HEK293T (cell line): Measurements from ENCODE around the gene FTL.

Source experiments
- ARNT ChIP-seq: fragments of 450-650 bp; IDR thresholded peaks from 2 replicates; pipeline ENCODE4 v1.6.1; 2017; ENCODE audit warnings: mild to moderate bottlenecking
- BHLHE40 ChIP-seq: fragments of 450-650 bp; IDR thresholded peaks from 2 replicates; pipeline ENCODE4 v1.6.1; 2016; ENCODE audit warnings: mild to moderate bottlenecking, moderate library complexity, borderline replicate concordance
- CTBP1 ChIP-seq: fragments of 450-650 bp; IDR thresholded peaks from 2 replicates; pipeline ENCODE4 v1.6.1; 2016; ENCODE audit warnings: borderline replicate concordance
- ELF4 ChIP-seq: fragments of 450-650 bp; IDR thresholded peaks from 2 replicates; pipeline ENCODE4 v1.6.1; 2017; ENCODE audit warnings: antibody characterized with exemption
- FOXA1 ChIP-seq: fragments of 450-650 bp; IDR thresholded peaks from 2 replicates; pipeline ENCODE4 v1.6.1; 2016; ENCODE audit warnings: mild to moderate bottlenecking
- HDGF ChIP-seq: fragments of 450-650 bp; IDR thresholded peaks from 2 replicates; pipeline ENCODE4 v1.6.1; 2017; ENCODE audit warnings: antibody characterized with exemption, borderline replicate concordance
- L3MBTL2 ChIP-seq: fragments of 450-650 bp; conservative IDR thresholded peaks from 2 replicates; pipeline ENCODE4 v1.6.1; 2016; ENCODE audit warnings: mild to moderate bottlenecking
- LEF1 ChIP-seq: fragments of 450-650 bp; IDR thresholded peaks from 2 replicates; pipeline ENCODE4 v1.6.1; 2017; ENCODE audit warnings: mild to moderate bottlenecking, borderline replicate concordance
- NFRKB ChIP-seq: fragments of 450-650 bp; IDR thresholded peaks from 2 replicates; pipeline ENCODE4 v1.6.1; 2016; ENCODE audit warnings: mild to moderate bottlenecking, moderate library complexity
- SP1 ChIP-seq: fragments of 450-650 bp; IDR thresholded peaks from 2 replicates; pipeline ENCODE4 v1.6.1; 2017
- SUZ12 ChIP-seq: fragments of 450-650 bp; IDR thresholded peaks from 2 replicates; pipeline ENCODE4 v1.6.1; 2016; ENCODE audit warnings: mild to moderate bottlenecking
- TARDBP ChIP-seq: fragments of 450-650 bp; IDR thresholded peaks from 2 replicates; pipeline ENCODE4 v1.6.1; 2016
- ZNF384 ChIP-seq: fragments of 450-650 bp; IDR thresholded peaks from 2 replicates; pipeline ENCODE4 v1.6.1; 2016

GRCh38 chr19:48962849-48963165 lies 2.3 kb upstream of the FTL start:
- TF ChIP-seq FOXA1: no peak
- no peak for TF ChIP-seq SP1
- TF ChIP-seq BHLHE40: no peak
- TF ChIP-seq LEF1: no peak
- TF ChIP-seq NFRKB: no peak
- no peak for TF ChIP-seq L3MBTL2
- no peak for TF ChIP-seq TARDBP
- no peak for TF ChIP-seq ELF4
- no peak for TF ChIP-seq ARNT
- no peak for TF ChIP-seq HDGF
- TF ChIP-seq ZNF384: no peak
- TF ChIP-seq CTBP1: no peak
- no peak for TF ChIP-seq SUZ12
